Stimulated activated CD8-positive, alpha-beta memory T cell treated with anti-CD3 and anti-CD28 coated beads, Interleukin-7, amount 100 ng/mL, for 24 hours (primary cell): Measurements from ENCODE around the gene MVB12B.

Experiments used
- DNase-seq: peaks from one replicate; pipeline ENCODE4 v3.0.0-alpha.2; 2020; ENCODE audit warnings: low read depth

MVB12B gene

DNA sequence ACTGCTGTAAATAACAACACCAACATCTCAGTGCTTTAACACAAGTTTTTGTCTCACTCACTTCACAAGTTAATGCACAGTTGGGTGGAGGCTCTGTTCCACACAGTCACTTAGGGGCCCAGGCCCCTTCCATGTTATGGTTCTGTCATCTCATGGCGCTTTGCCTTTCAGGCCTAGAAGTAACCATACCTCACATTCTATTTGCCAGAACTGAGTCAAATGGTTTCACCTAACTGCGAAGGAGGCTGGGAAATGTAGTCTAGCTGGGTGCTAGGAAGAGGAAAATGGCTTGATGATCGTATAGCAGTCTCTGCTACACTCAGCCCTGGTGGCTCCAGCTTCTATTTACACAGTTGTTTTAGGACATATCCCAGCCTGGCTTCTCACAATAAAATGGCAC lies 23.1 kb upstream of the MVB12B start:
- no peak for DNase-seq

- no peak for DNase-seq
Observed at GRCh38 chr9:126304207-126304970, 22.2 kb upstream of the MVB12B start.

DNA sequence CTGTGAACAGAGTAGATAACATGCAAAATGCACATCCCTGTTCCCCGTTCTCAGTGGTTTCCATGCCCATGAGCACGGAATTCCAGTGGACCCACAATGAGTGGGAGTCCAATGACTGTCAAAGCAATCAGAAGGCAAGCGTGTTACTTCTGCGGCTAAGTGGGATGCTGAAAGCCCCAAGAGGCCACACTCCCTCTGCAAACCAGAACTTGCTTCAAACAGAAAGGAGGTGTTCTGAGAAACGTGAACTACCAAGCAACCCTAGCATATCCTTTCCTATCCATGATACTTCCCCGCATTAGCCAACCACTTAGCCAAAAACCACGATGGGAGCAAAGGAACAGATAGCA lies 21.7 kb upstream of the MVB12B start:
- DNase-seq, result no peak

GRCh38 chr9:126306071-126306647 lies 20.5 kb upstream of the MVB12B start:
- DNase-seq, result no peak

DNA sequence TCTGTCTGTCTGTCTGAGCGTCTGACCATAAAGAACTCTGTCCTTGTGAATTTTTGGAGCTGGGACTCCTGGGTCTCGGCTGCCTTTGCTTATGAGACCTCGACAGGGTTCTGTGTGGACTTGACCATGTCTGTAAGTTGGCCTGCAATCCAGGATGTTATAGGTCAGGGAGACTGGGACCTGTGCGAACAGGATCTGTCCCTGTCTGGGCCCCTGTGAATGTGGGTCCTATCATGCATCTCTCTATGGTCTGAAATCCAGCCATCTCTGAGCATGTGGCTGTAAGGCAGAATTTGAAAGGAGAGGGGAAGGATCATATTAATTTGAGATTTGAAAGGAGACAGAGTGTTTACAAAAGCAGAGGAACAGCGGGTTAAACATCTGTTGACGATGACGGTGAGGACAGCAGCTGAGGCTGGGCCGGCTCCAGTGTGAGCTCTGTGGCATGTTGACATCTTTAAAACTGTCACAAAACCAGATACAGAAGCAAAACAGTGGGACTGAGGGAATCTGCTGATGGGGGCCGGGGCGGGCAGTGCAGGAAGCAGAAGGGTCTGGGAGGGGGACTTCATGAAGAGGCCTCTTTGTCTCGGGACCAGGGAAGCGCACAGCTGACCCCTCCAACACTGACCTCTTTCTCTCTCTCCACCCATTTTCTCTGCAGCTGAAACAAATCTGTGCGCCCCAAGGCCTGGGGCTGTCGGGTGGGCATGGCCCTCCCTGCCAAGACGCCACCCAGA lies 19.1 kb upstream of the MVB12B start:
- no peak for DNase-seq

GRCh38 chr9:126309427-126310189 lies 17.0 kb upstream of the MVB12B start:
- no peak for DNase-seq

DNA sequence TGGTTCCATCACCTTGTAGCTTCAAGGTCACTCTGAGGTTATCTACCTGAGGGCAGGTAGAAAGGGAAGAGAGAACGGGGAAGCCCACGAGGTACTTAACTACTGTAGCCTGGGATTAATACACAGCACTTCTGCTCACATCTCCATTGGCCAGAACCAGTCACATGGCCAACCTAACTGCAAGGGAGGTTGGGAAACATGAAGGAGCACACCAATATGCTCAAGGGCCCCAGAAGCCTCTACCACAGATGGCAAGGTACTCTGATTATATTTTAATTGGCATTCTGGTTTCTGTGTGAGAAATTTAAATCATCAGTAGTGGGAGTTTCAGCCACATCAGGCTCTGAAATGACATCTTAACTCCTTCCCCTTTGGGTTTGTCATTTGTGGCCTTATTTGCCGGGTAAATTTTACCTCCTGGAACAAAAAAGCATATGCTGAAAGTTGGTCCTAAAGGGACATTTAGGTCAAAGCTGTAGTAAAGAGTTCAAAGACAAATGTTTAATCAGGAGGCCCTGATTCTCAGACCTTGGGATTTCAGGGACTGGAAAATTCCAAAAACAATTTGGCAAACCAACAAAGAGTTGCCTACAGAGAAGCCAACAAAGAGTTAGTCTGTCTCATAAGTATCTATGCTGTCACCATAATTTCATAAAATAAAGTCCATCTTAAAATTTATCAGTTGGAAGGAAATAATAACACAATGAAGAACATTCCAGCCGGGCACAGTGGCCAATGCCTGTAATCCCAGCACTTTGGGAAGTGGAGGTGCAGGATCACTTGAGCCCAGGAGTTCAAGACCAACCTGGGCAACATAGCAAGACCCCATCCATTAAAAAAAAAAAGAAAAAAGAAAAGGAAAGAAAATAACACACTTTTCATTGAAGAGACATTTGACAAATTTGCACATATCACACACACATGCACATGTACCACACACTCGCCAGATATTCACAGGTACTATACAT lies 13.8 kb upstream of the MVB12B start:
- no peak for DNase-seq

- DNase-seq, result no peak
Observed at GRCh38 chr9:126316085-126316655, 10.5 kb upstream of the MVB12B start.

DNA sequence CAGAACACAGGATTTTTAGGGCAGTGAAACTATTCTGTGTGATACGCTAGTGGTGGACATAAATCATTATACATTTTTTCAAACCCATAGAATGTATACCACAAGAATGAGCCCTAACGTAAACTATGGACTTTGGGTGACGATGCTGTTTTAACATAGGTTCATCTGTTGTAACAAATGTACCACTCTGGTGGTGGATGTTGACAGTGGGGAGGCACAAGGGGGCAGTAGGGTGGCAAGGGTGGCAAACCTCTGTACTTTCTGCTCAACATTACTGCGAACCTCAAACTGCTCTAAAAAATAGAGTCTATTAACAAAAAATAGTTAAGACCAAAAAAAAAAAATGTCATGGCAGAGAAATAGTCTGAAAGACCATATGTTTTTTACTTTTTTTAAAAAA lies 9.1 kb upstream of the MVB12B start:
- DNase-seq, result no peak

- DNase-seq, result no peak
Observed at GRCh38 chr9:126318858-126319257, 7.8 kb upstream of the MVB12B start.

- DNase-seq, result no peak
Observed at GRCh38 chr9:126319671-126320070, 7.0 kb upstream of the MVB12B start.

GRCh38 chr9:126320158-126320922 lies 6.3 kb upstream of the MVB12B start:
- no peak for DNase-seq

DNA sequence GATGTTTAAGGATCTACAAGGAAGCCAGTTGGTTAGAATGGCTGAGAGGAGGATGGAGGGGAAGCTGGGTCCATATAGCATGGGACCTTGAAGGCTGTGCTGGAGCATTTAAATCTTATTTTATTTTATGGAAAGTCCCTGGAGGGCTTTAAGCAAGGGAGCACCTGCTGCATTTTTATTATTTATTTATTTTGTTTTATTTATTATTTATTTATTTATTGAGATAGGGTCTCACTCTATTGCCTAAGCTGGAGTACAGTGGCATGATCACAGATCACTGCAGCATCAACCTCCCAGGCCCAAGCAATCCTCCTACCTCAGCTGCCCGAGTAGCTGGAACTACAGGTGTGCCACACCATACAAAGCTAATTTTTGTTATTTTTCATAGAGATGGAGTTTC lies 4.9 kb upstream of the MVB12B start:
- no peak for DNase-seq

DNA sequence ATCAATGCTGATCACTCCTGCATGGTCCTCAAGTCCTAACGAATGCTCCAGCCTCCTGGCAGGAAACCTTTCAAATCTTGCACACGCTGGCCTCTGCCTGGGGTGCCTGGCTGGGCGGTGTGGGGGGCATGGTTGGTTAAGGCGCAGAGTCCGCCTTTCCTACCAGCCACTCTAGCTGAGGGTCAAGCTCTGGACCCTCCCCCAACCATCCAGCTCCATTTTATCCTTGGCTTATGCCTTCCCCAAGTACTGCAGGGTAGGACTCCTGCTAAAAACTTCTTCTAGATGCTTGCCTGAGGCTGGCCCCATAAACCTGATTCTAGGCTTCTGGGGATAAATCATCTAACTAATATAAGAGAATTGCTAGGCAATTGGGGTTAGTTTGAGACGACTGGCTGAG lies 808 bp upstream of the MVB12B start:
- no peak for DNase-seq

DNA sequence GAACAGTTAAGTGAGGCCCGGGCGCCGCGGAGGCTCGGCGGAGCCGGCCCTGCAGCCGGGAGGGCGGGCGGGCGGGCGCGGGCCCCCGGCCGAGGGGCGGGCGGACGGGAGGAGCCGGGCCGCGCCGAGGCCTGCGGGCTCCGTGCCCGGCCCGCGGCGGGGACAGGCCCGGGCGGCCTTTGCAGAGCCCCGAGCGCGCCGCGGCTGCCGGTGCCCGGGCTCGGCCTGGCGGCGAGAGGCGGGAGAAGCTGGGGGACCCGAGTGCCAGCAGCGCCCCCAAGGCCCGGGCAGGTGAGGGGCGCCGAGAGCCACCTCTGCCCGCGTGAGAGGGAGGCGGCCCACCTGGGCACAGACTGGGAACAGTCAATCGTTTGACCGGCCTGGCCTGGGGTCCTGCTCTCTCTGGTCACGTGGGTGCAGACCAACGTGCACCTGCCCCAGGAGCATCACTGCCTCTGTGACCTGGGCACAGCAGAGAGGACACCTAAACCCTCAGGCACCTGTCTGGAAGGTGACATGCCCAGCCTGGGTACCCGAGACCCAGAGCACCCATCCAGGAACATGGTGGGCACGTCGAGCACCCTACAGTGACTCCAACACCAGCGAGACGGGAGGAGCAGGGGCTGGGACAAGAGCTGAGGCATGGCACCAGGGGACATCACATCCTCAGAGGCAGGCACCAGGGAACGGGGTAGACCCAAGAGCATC lies 531 bp downstream of the MVB12B start:
- DNase-seq, result no peak

GRCh38 chr9:126327714-126328185 lies 1.1 kb downstream of the MVB12B start:
- no peak for DNase-seq

- no peak for DNase-seq
Observed at GRCh38 chr9:126328407-126328806, 1.8 kb downstream of the MVB12B start.

DNA sequence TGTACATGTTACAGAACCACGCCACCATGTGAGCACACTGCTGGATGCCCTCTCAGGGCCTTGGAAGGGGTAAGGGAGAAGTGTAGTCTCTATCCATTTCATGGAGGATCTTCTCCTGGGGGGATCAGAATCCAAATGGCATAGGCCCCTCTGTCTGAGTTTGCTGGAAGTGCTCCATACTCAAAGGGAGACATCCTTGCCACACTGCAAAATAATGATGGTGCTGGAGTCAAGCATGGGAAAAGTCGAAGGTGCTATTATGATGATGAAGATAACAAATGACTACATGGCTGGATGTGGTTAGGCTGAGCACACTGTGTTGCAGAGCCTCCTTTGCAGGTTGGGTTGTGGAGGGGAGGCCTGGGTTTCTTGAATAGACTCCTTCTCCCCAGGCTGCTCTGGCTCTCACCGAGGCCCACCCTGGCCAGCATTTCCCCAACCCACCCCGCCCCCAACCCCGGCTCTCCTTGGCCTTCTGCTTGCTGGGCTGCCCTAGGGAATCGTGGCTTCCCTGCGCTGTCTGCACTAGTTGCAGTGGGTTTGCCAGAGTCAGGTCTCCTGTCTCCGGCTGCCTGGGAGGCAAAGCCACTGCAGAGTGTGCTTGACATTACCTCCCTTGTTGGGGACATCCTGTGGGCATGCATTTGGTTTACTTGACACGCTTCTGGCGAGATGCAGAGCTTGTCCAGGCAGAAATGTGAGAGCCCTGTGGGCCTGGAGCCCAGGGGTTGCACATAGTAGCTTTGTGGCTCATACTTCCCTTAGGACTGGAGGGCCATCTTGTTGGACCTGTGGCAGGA lies 3.0 kb downstream of the MVB12B start:
- DNase-seq, result no peak

- DNase-seq, result no peak
Observed at GRCh38 chr9:126330536-126330935, 3.9 kb downstream of the MVB12B start.
